ENCODE data around the gene TMEM205. TPM values are rescaled to one million over a fixed set of nuclear protein-coding genes. Genes with fewer than 3 reads are reported as not detected.

Gene TMEM205
- polyA plus RNA-seq (2013): 77.9 TPM

- Histone ChIP-seq H3K4me3 (ENCODE audit: control insufficient read depth in 1 of 7, extremely low read depth in 1 of 7, insufficient read depth in 4 of 7, low read depth in 2 of 7, low read length in 6 of 7) (peak within 1 kb of the TSS; percentile 51 to 92 (median 78)), H3K9me3 (ENCODE audit: control extremely low read depth in 1 of 5, control insufficient read depth in 4 of 5, insufficient read depth in 2 of 5, low read depth in 1 of 5, low read length in 4 of 5) (peaks cover 0 to 7% (median 5%) of the 10 kb centered on the region in 5 experiments), H3K27me3 (replicated peaks in 2 of 5; ENCODE audit: control insufficient read depth in 4 of 5, insufficient read depth in 5 of 5, low read length in 4 of 5) (no peaks in the 10 kb centered on the region), H3K4me1 (ENCODE audit: control extremely low read depth in 1 of 4, control insufficient read depth in 4 of 4, insufficient read depth in 4 of 4, low read length in 3 of 4) (peaks cover 7 to 47% (median 41%) of the 10 kb centered on the region in 4 experiments), H3K27ac (ENCODE audit: insufficient read depth in 1 of 2, low read depth in 1 of 2, low read length in 2 of 2, poor library complexity in 1 of 2, severe bottlenecking in 2 of 2) (peak within 1 kb of the TSS; percentile 72 to 89), H3K36me3 (ENCODE audit: control insufficient read depth in 4 of 4, insufficient read depth in 4 of 4, low read length in 3 of 4) (peaks cover 0 to 10% (median 3%) of the 10 kb centered on the region in 4 experiments)
- CTCF ChIA-PET: interaction anchor here (0.8 to 1.9 kb wide), 10 partner anchors 9 to 60 kb away, joined by 3 to 11 read pairs (median 5); partner anchors contain the start of genes SWSAP1 and TSPAN16
- POLR2A ChIA-PET: interaction anchor here (0.6 to 1.5 kb wide), 6 partner anchors 14 to 89 kb away, joined by 3 to 10 read pairs (median 4); partner anchors contain the start of genes PRKCSH and SWSAP1
- under 1% methylated on average over 34 of the region's 50 CpGs for WGBS (ENCODE audit: insufficient coverage)
- DNase-seq: peak; percentile 99 to 100 (median 100)
Observed at GRCh38 chr19:11346104-11346940, at the start of gene TMEM205, which contains the start of gene CCDC159. TSS of gene TMEM205 (minus strand) at chr19:11346268. CDS start at chr19:11345619, 649 bp downstream. TSS of gene CCDC159 (plus strand) at chr19:11346519. CDS start at chr19:11346607, 88 bp downstream.

- POLR2A ChIA-PET: no interaction called here
- peaks cover 0 to 8% (median 5%) of the 10 kb centered on the region in 5 experiments for H3K9me3 ChIP-seq (ENCODE audit: control extremely low read depth in 1 of 5, control insufficient read depth in 4 of 5, insufficient read depth in 2 of 5, low read depth in 1 of 5, low read length in 4 of 5)
- no peak overlapping the region for H3K27ac ChIP-seq (ENCODE audit: insufficient read depth in 1 of 2, low read depth in 1 of 2, low read length in 2 of 2, poor library complexity in 1 of 2, severe bottlenecking in 2 of 2)
- CTCF ChIA-PET: interaction anchor here (0.6 to 2.4 kb wide), 9 partner anchors 8 to 91 kb away, joined by 3 to 7 read pairs (median 5); partner anchors contain the start of gene SWSAP1
- no peaks in the 10 kb centered on the region for H3K36me3 ChIP-seq (ENCODE audit: control insufficient read depth in 4 of 4, insufficient read depth in 4 of 4, low read length in 3 of 4)
- WGBS (ENCODE audit: insufficient coverage): no CpG with 5 or more reads among the region's 4 CpGs
- H3K27me3 ChIP-seq (replicated peaks in 2 of 5; ENCODE audit: control insufficient read depth in 4 of 5, insufficient read depth in 5 of 5, low read length in 4 of 5): no peaks in the 10 kb centered on the region
- DNase-seq: no peak
- peaks cover 4 to 12% (median 8%) of the 10 kb centered on the region in 4 experiments for H3K4me1 ChIP-seq (ENCODE audit: control extremely low read depth in 1 of 4, control insufficient read depth in 4 of 4, insufficient read depth in 4 of 4, low read length in 3 of 4)
- no peak overlapping the region for H3K4me3 ChIP-seq (ENCODE audit: control insufficient read depth in 1 of 7, extremely low read depth in 1 of 7, insufficient read depth in 4 of 7, low read depth in 2 of 7, low read length in 6 of 7)
Observed at GRCh38 chr19:11390933-11391680, 45.0 kb upstream of the TMEM205 start.

- Histone ChIP-seq H3K36me3 (ENCODE audit: control insufficient read depth in 4 of 4, insufficient read depth in 4 of 4, low read length in 3 of 4) (no peaks in the 10 kb centered on the region), H3K4me3 (ENCODE audit: control insufficient read depth in 1 of 7, extremely low read depth in 1 of 7, insufficient read depth in 4 of 7, low read depth in 2 of 7, low read length in 6 of 7) (no peak overlapping the region), H3K27me3 (replicated peaks in 2 of 5; ENCODE audit: control insufficient read depth in 4 of 5, insufficient read depth in 5 of 5, low read length in 4 of 5) (no peaks in the 10 kb centered on the region), H3K9me3 (ENCODE audit: control extremely low read depth in 1 of 5, control insufficient read depth in 4 of 5, insufficient read depth in 2 of 5, low read depth in 1 of 5, low read length in 4 of 5) (peaks cover 0 to 8% (median 5%) of the 10 kb centered on the region in 5 experiments), H3K4me1 (ENCODE audit: control extremely low read depth in 1 of 4, control insufficient read depth in 4 of 4, insufficient read depth in 4 of 4, low read length in 3 of 4) (peaks cover 4 to 12% (median 8%) of the 10 kb centered on the region in 4 experiments), H3K27ac (ENCODE audit: insufficient read depth in 1 of 2, low read depth in 1 of 2, low read length in 2 of 2, poor library complexity in 1 of 2, severe bottlenecking in 2 of 2) (no peak overlapping the region)
- DNase-seq: peak in 1 of 3 donors; percentile 15
- POLR2A ChIA-PET: no interaction called here
- CTCF ChIA-PET: interaction anchor here (0.6 to 2.4 kb wide), 7 partner anchors 9 to 92 kb away, joined by 3 to 7 read pairs (median 5); partner anchors contain the start of gene SWSAP1
- WGBS (ENCODE audit: insufficient coverage): no CpG with 5 or more reads among the region's 2 CpGs
Observed at GRCh38 chr19:11390359-11390758, 44.3 kb upstream of the TMEM205 start.

GRCh38 chr19:11387162-11388034, 41.3 kb upstream of the TMEM205 start:
- Histone ChIP-seq H3K9me3 (ENCODE audit: control extremely low read depth in 1 of 5, control insufficient read depth in 4 of 5, insufficient read depth in 2 of 5, low read depth in 1 of 5, low read length in 4 of 5) (peaks cover 0 to 8% (median 5%) of the 10 kb centered on the region in 5 experiments), H3K27ac (ENCODE audit: insufficient read depth in 1 of 2, low read depth in 1 of 2, low read length in 2 of 2, poor library complexity in 1 of 2, severe bottlenecking in 2 of 2) (no peak overlapping the region), H3K27me3 (replicated peaks in 2 of 5; ENCODE audit: control insufficient read depth in 4 of 5, insufficient read depth in 5 of 5, low read length in 4 of 5) (peaks cover 0 to 4% (median 0%) of the 10 kb centered on the region in 5 experiments), H3K4me3 (ENCODE audit: control insufficient read depth in 1 of 7, extremely low read depth in 1 of 7, insufficient read depth in 4 of 7, low read depth in 2 of 7, low read length in 6 of 7) (peak overlapping the region in 1 of 7 experiments; percentile 15), H3K36me3 (ENCODE audit: control insufficient read depth in 4 of 4, insufficient read depth in 4 of 4, low read length in 3 of 4) (no peaks in the 10 kb centered on the region), H3K4me1 (ENCODE audit: control extremely low read depth in 1 of 4, control insufficient read depth in 4 of 4, insufficient read depth in 4 of 4, low read length in 3 of 4) (peaks cover 4 to 30% (median 26%) of the 10 kb centered on the region in 4 experiments)
- 47% methylated on average over 14 of the region's 19 CpGs for WGBS (ENCODE audit: insufficient coverage)
- DNase-seq: peak in 2 of 3 donors; percentile 80 to 84
- CTCF ChIA-PET: interaction anchor here (0.9 to 3.1 kb wide), 6 partner anchors 9 to 94 kb away, joined by 3 to 10 read pairs (median 4); partner anchors contain the start of gene ELAVL3
- POLR2A ChIA-PET: interaction anchor here (0.7 kb wide), 1 partner anchor 35 kb away, joined by 5 read pairs; no protein-coding TSS in a partner anchor

GRCh38 chr19:11384778-11385129, 38.7 kb upstream of the TMEM205 start:
- DNase-seq: peak in 1 of 3 donors; percentile 27
- no peaks in the 10 kb centered on the region for H3K9me3 ChIP-seq (ENCODE audit: control extremely low read depth in 1 of 5, control insufficient read depth in 4 of 5, insufficient read depth in 2 of 5, low read depth in 1 of 5, low read length in 4 of 5)
- H3K27me3 ChIP-seq (replicated peaks in 2 of 5; ENCODE audit: control insufficient read depth in 4 of 5, insufficient read depth in 5 of 5, low read length in 4 of 5): peaks cover 0 to 6% (median 0%) of the 10 kb centered on the region in 5 experiments
- WGBS (ENCODE audit: insufficient coverage): 100% methylated on average over 1 of the region's 5 CpGs
- ChIA-PET CTCF (interaction anchor here (0.6 to 6.0 kb wide), 5 partner anchors 22 to 64 kb away, joined by 3 to 36 read pairs (median 5); partner anchors contain the start of gene PRKCSH), POLR2A (no interaction called here)
- no peak overlapping the region for H3K27ac ChIP-seq (ENCODE audit: insufficient read depth in 1 of 2, low read depth in 1 of 2, low read length in 2 of 2, poor library complexity in 1 of 2, severe bottlenecking in 2 of 2)
- no peaks in the 10 kb centered on the region for H3K36me3 ChIP-seq (ENCODE audit: control insufficient read depth in 4 of 4, insufficient read depth in 4 of 4, low read length in 3 of 4)
- H3K4me1 ChIP-seq (ENCODE audit: control extremely low read depth in 1 of 4, control insufficient read depth in 4 of 4, insufficient read depth in 4 of 4, low read length in 3 of 4): peaks cover 8 to 51% (median 47%) of the 10 kb centered on the region in 4 experiments
- no peak overlapping the region for H3K4me3 ChIP-seq (ENCODE audit: control insufficient read depth in 1 of 7, extremely low read depth in 1 of 7, insufficient read depth in 4 of 7, low read depth in 2 of 7, low read length in 6 of 7)

GRCh38 chr19:11383706-11384048, 37.6 kb upstream of the TMEM205 start:
- no peaks in the 10 kb centered on the region for H3K9me3 ChIP-seq (ENCODE audit: control extremely low read depth in 1 of 5, control insufficient read depth in 4 of 5, insufficient read depth in 2 of 5, low read depth in 1 of 5, low read length in 4 of 5)
- 0% methylated on average over 4 of the region's 9 CpGs for WGBS (ENCODE audit: insufficient coverage)
- ChIA-PET CTCF (interaction anchor here (0.6 to 6.0 kb wide), 17 partner anchors 9 to 99 kb away, joined by 3 to 36 read pairs (median 4); partner anchors contain the start of genes PRKCSH, RGL3 and SWSAP1), POLR2A (interaction anchor here (1.6 kb wide), 1 partner anchor 38 kb away, joined by 5 read pairs; no protein-coding TSS in a partner anchor)
- peak overlapping the region; percentile 24 to 67 (median 54) for H3K4me3 ChIP-seq (ENCODE audit: control insufficient read depth in 1 of 7, extremely low read depth in 1 of 7, insufficient read depth in 4 of 7, low read depth in 2 of 7, low read length in 6 of 7)
- H3K27ac ChIP-seq (ENCODE audit: insufficient read depth in 1 of 2, low read depth in 1 of 2, low read length in 2 of 2, poor library complexity in 1 of 2, severe bottlenecking in 2 of 2): peak overlapping the region in 1 of 2 experiments; percentile 43
- H3K4me1 ChIP-seq (ENCODE audit: control extremely low read depth in 1 of 4, control insufficient read depth in 4 of 4, insufficient read depth in 4 of 4, low read length in 3 of 4): peaks cover 8 to 51% (median 47%) of the 10 kb centered on the region in 4 experiments
- no peaks in the 10 kb centered on the region for H3K36me3 ChIP-seq (ENCODE audit: control insufficient read depth in 4 of 4, insufficient read depth in 4 of 4, low read length in 3 of 4)
- peaks cover 0 to 6% (median 0%) of the 10 kb centered on the region in 5 experiments for H3K27me3 ChIP-seq (replicated peaks in 2 of 5; ENCODE audit: control insufficient read depth in 4 of 5, insufficient read depth in 5 of 5, low read length in 4 of 5)
- no peak for DNase-seq

Measured in common myeloid progenitor, CD34-positive (primary cell).